Adrenal gland (tissue), 5 donors: ENCODE data around the gene DST.

Experiments used
- CTCF ChIP-seq, 6 experiments: fragments of 450-650 bp in 4 of 6; fragments of 200-600 bp in 2 of 6; sonication (generic) in 1 of 6; IDR thresholded peaks; 1 replicate in 5 of 6; 2 replicates in 1 of 6; pipeline versions ENCODE4 v1.5.1 to v1.8.0; 2016 to 2021; ENCODE audit warnings: antibody characterized with exemption in 6 of 6, mild to moderate bottlenecking in 2 of 6, moderate library complexity in 1 of 6
- POLR2A ChIP-seq, 2 donors: fragments of 450-650 bp; IDR thresholded peaks; one replicate each; pipeline ENCODE4 v1.6.1; 2017; ENCODE audit warnings: antibody characterized with exemption in 2 of 2, mild to moderate bottlenecking in 2 of 2, moderate library complexity in 1 of 2
- donor health status: DM: no; HTN: no; CAD: no.

- TF ChIP-seq CTCF (IDR thresholded peaks at IDR 0.05) = no peak
- no peak for TF ChIP-seq POLR2A (IDR thresholded peaks at IDR 0.05)
Measured at GRCh38 chr6:56616967-56617366, 25.7 kb downstream of the DST start.
